Astrocyte (in vitro differentiated cells and primary cell): ENCODE results near the gene SETD2.

Experiments used
- CTCF ChIP-seq: IDR thresholded peaks from 2 replicates; pipeline ENCODE4 v1.5.1; 2011; ENCODE audit warnings: low read depth, mild to moderate bottlenecking, inconsistent platforms, low read length, moderate library complexity; ENCODE audit not compliant: insufficient read depth
- EZH2 ChIP-seq: IDR thresholded peaks from 2 replicates; pipeline ENCODE4 v1.6.1; 2012; ENCODE audit warnings: mild to moderate bottlenecking, low read length, inconsistent platforms; ENCODE audit not compliant: insufficient read depth

GRCh38 chr3:46971742-46972141, 192.2 kb downstream of the SETD2 start:
- TF ChIP-seq EZH2: no peak
- TF ChIP-seq CTCF: no peak
